Kidney epithelial cell (primary cell): Measurements from ENCODE around the gene GPM6B. TPM values are rescaled to one million over a fixed set of nuclear protein-coding genes. Genes with fewer than 3 reads are reported as not detected.

Source experiments
- DNase-seq: peaks from one replicate; pipeline ENCODE4 v3.0.0-alpha.2; 2010; ENCODE audit warnings: low read depth
- H3K27me3 ChIP-seq: 2 replicates; pipeline ENCODE4 v1.6.0; 2011; ENCODE audit warnings: low read length; ENCODE audit not compliant: control insufficient read depth, insufficient read depth
- H3K36me3 ChIP-seq: 2 replicates; pipeline ENCODE4 v1.5.1; 2011; ENCODE audit warnings: low read length; ENCODE audit not compliant: control insufficient read depth, insufficient read depth
- H3K4me3 ChIP-seq: 2 replicates; pipeline ENCODE4 v1.5.1; 2011; ENCODE audit warnings: low read depth, mild to moderate bottlenecking, control low read depth, low read length
- CTCF ChIP-seq: IDR thresholded peaks from 2 replicates; pipeline ENCODE4 v1.5.1; 2011; ENCODE audit warnings: mild to moderate bottlenecking, moderate library complexity, low read length, control low read depth, inconsistent platforms; ENCODE audit not compliant: insufficient read depth, poor library complexity, severe bottlenecking
- total RNA-seq: library from RNA; depleted of rRNA; stranded (reverse); fragments of >200 nt; gene quantifications from 2 replicates; pipeline ENCODE4 v1.2.3, GENCODE V29; 2015

The GPM6B gene
- total RNA-seq, 1 donor from 2014 or later = 4.3 TPM

- no peak for DNase-seq
- no peaks in the 10 kb centered on the region for H3K36me3 ChIP-seq
- H3K27me3 ChIP-seq = no peaks in the 10 kb centered on the region
- no peak overlapping the region for H3K4me3 ChIP-seq
- TF ChIP-seq CTCF = no peak
Observed at GRCh38 chrX:13774696-13775095, 42.2 kb downstream of the GPM6B start.

- no peak for DNase-seq
- Histone ChIP-seq H3K4me3 (no peak overlapping the region), H3K27me3 (no peaks in the 10 kb centered on the region), H3K36me3 (peaks cover 1% of the 10 kb centered on the region)
- no peak for TF ChIP-seq CTCF
Observed at GRCh38 chrX:13770013-13770535, 46.8 kb downstream of the GPM6B start.

- Histone ChIP-seq H3K27me3 (no peaks in the 10 kb centered on the region), H3K4me3 (no peak overlapping the region), H3K36me3 (peaks cover 1% of the 10 kb centered on the region)
- no peak for DNase-seq
- TF ChIP-seq CTCF = no peak
Observed at GRCh38 chrX:13768939-13769338, 48.0 kb downstream of the GPM6B start.

- peak; percentile 37 for TF ChIP-seq CTCF
- H3K36me3 ChIP-seq = peaks cover 1% of the 10 kb centered on the region
- no peak for DNase-seq
Observed at GRCh38 chrX:13764765-13765164, 52.1 kb downstream of the GPM6B start.

GRCh38 chrX:13764281-13764680, 52.6 kb downstream of the GPM6B start:
- no peak for DNase-seq
- H3K36me3 ChIP-seq = peaks cover 1% of the 10 kb centered on the region
- TF ChIP-seq CTCF = no peak
- H3K4me3 ChIP-seq = no peak overlapping the region
- no peaks in the 10 kb centered on the region for H3K27me3 ChIP-seq

More at GRCh38 chrX:13764765-13765164, 52.1 kb downstream of the GPM6B start:
- H3K27me3 ChIP-seq = no peaks in the 10 kb centered on the region
- no peak overlapping the region for H3K4me3 ChIP-seq

- Histone ChIP-seq H3K27me3 (no peaks in the 10 kb centered on the region), H3K4me3 (no peak overlapping the region), H3K36me3 (peaks cover 1% of the 10 kb centered on the region)
- DNase-seq = no peak
- TF ChIP-seq CTCF = no peak
Observed at GRCh38 chrX:13763489-13763888, 53.4 kb downstream of the GPM6B start.
